Liver (tissue), 9 donors: Measurements from ENCODE around the gene N4BP3. TPM values are rescaled to one million over a fixed set of nuclear protein-coding genes. Genes with fewer than 3 reads are reported as not detected.

ENCODE experiments used
- DNase-seq: peaks from one replicate; pipeline ENCODE4 v3.0.0-alpha.2; 2017; ENCODE audit warnings: low spot score
- H3K27ac ChIP-seq, 2 donors: one replicate each; pipeline ENCODE4 v1.7.0; 2013; ENCODE audit warnings: inconsistent platforms in 2 of 2, low read length in 2 of 2, control low read depth in 1 of 2, low read depth in 1 of 2, mild to moderate bottlenecking in 1 of 2
- H3K27me3 ChIP-seq, 4 donors: one replicate each; pipeline versions ENCODE4 v1.6.1 to v1.7.0; 2013; ENCODE audit warnings: low read length in 3 of 4, inconsistent platforms in 1 of 4, mild to moderate bottlenecking in 1 of 4, moderate library complexity in 1 of 4; ENCODE audit not compliant: control insufficient read depth in 4 of 4, insufficient read depth in 4 of 4
- H3K36me3 ChIP-seq, 4 donors: one replicate each; pipeline versions ENCODE4 v1.6.1 to v1.7.0; 2013; ENCODE audit warnings: low read length in 3 of 4, mild to moderate bottlenecking in 3 of 4, low read depth in 1 of 4, moderate library complexity in 1 of 4; ENCODE audit not compliant: control insufficient read depth in 4 of 4, insufficient read depth in 3 of 4
- H3K4me1 ChIP-seq, 4 donors: one replicate each; pipeline versions ENCODE4 v1.6.1 to v1.7.0; 2013; ENCODE audit warnings: low read length in 3 of 4, mild to moderate bottlenecking in 3 of 4, moderate library complexity in 1 of 4; ENCODE audit not compliant: control insufficient read depth in 4 of 4, insufficient read depth in 4 of 4
- H3K4me3 ChIP-seq, 3 donors: one replicate each; pipeline versions ENCODE4 v1.6.1 to v1.7.0; 2013; ENCODE audit warnings: low read length in 3 of 3, control low read depth in 1 of 3, low read depth in 1 of 3, mild to moderate bottlenecking in 1 of 3
- H3K9ac ChIP-seq, 2 donors: one replicate each; pipeline ENCODE4 v1.7.0; 2013; ENCODE audit warnings: low read length in 2 of 2, mild to moderate bottlenecking in 2 of 2, moderate library complexity in 2 of 2, control low read depth in 1 of 2, low read depth in 1 of 2
- H3K9me3 ChIP-seq, 4 donors: one replicate each; pipeline versions ENCODE4 v1.6.1 to v1.7.0; 2013; ENCODE audit warnings: low read length in 3 of 4; ENCODE audit not compliant: control insufficient read depth in 4 of 4
- CTCF ChIP-seq: fragments of 150-350 bp; IDR thresholded peaks from 2 replicates; pipeline ENCODE4 v1.5.1; 2017; ENCODE audit warnings: improper control_type of control experiment, low read depth, low read length; ENCODE audit not compliant: missing input control
- EGR1 ChIP-seq, 2 donors: IDR thresholded peaks; 2 replicates each; pipeline ENCODE4 v1.6.1; 2016 to 2018; ENCODE audit warnings: antibody characterized with exemption in 2 of 2, low read depth in 2 of 2
- FOXA1 ChIP-seq: IDR thresholded peaks from 2 replicates; pipeline ENCODE4 v1.6.1; 2016; ENCODE audit warnings: antibody characterized with exemption
- FOXA2 ChIP-seq: IDR thresholded peaks from 2 replicates; pipeline ENCODE4 v1.6.1; 2016; ENCODE audit warnings: antibody characterized with exemption
- GABPA ChIP-seq, 2 donors: IDR thresholded peaks in 1 of 2; conservative IDR thresholded peaks in 1 of 2; 2 replicates each; pipeline ENCODE4 v1.6.1; 2016; ENCODE audit warnings: antibody characterized with exemption in 2 of 2, mild to moderate bottlenecking in 1 of 2, moderate library complexity in 1 of 2
- HNF4A ChIP-seq, 2 donors: conservative IDR thresholded peaks; 2 replicates each; pipeline ENCODE4 v1.6.1; 2016; ENCODE audit warnings: antibody characterized with exemption in 2 of 2, mild to moderate bottlenecking in 2 of 2
- HNF4G ChIP-seq: IDR thresholded peaks from 2 replicates; pipeline ENCODE4 v1.6.1; 2016; ENCODE audit warnings: antibody characterized with exemption
- JUND ChIP-seq, 2 donors: IDR thresholded peaks; 2 replicates each; pipeline ENCODE4 v1.6.1; 2016; ENCODE audit warnings: antibody characterized with exemption in 2 of 2
- NR2F2 ChIP-seq: IDR thresholded peaks from 2 replicates; pipeline ENCODE4 v1.6.1; 2016; ENCODE audit warnings: antibody characterized with exemption
- RAD21 ChIP-seq, 2 donors: IDR thresholded peaks; 2 replicates each; pipeline ENCODE4 v1.6.1; 2016; ENCODE audit warnings: antibody characterized with exemption in 2 of 2, mild to moderate bottlenecking in 2 of 2
- REST ChIP-seq: IDR thresholded peaks from 2 replicates; pipeline ENCODE4 v1.6.1; 2016; ENCODE audit warnings: antibody characterized with exemption, mild to moderate bottlenecking
- SP1 ChIP-seq: IDR thresholded peaks from 2 replicates; pipeline ENCODE4 v1.6.1; 2018; ENCODE audit warnings: antibody characterized with exemption, mild to moderate bottlenecking
- TAF1 ChIP-seq: conservative IDR thresholded peaks from 2 replicates; pipeline ENCODE4 v1.6.1; 2016; ENCODE audit warnings: antibody characterized with exemption, mild to moderate bottlenecking
- YY1 ChIP-seq: IDR thresholded peaks from 2 replicates; pipeline ENCODE4 v1.6.1; 2016; ENCODE audit warnings: antibody characterized with exemption, mild to moderate bottlenecking
- ZBTB33 ChIP-seq: IDR thresholded peaks from 2 replicates; pipeline ENCODE4 v1.6.1; 2016; ENCODE audit warnings: antibody characterized with exemption
- WGBS: extraction: QIAGEN DNeasy Blood & Tissue Kit; methylation state at CpG from one replicate; pipeline ENCODE4 v1.1.7; 2013; 5-methylcytosine and 5-hydroxymethylcytosine counted together
- polyA plus RNA-seq, 2 donors: library from polyadenylated mRNA; stranded (reverse) in 1 of 2; unstranded in 1 of 2; fragments of 200-250 nt in 1 of 2; fragments of >200 nt in 1 of 2; fragmentation: Nextera tagmentation in 1 of 2; extraction: Ambion mirVana in 1 of 2; gene quantifications; one replicate each; pipeline versions ENCODE4 v1.2.1 to v1.2.3, GENCODE V29; 2013 to 2015
- total RNA-seq, 2 donors: library from RNA; depleted of rRNA; stranded (reverse); fragments of >200 nt; gene quantifications; one replicate each; pipeline ENCODE4 v1.2.3, GENCODE V29; 2014
- TF ChIP-seq, protein P1 (sequence below): IDR thresholded peaks from 2 replicates; pipeline ENCODE4 v1.6.1; 2016; ENCODE audit warnings: antibody characterized with exemption
- TF ChIP-seq, protein P2 (sequence below): IDR thresholded peaks from 2 replicates; pipeline ENCODE4 v1.6.1; 2016; ENCODE audit warnings: antibody characterized with exemption
- donor health status: healthy.
- donor health status: healthy.
- donor health status: healthy.
- donor health status: healthy.
- donor health status: healthy.

N4BP3 gene
- total and polyA plus RNA-seq, 4 donors: 0.06 to 0.28 (median 0.08) TPM; not detected in 1

DNA sequence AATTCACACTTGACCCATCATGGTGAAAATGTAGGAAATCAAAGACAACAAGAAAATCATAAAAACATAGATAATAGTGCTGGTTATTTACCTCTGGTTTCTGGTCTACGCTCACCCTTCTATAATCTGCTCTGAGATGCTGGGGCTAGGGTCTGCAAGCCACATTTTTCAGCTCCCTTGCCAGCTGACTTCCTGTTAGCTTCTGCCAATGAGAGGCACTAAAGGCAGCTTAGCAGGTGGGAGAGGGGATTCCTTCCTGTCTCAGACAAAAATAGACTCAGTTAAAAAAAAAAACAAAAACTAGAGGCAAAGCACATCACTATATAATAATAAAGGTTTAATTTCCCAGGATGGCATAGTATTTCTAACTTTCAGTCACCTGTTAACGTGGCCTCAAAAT, 20.2 kb upstream of the N4BP3 start:
- Histone ChIP-seq H3K4me1 (no peaks in the 10 kb centered on the region), H3K4me3 (no peak overlapping the region), H3K36me3 (no peaks in the 10 kb centered on the region), H3K27me3 (no peaks in the 10 kb centered on the region), H3K27ac (no peak overlapping the region), H3K9ac (no peak overlapping the region), H3K9me3 (no peaks in the 10 kb centered on the region)
- WGBS: 81% methylated on average over 2 of the region's 2 CpGs
- DNase-seq: no peak
- TF ChIP-seq NR2F2: no peak
- no peak for TF ChIP-seq HNF4A (conservative IDR thresholded peaks at IDR 0.05)
- TF ChIP-seq, protein P1, sequence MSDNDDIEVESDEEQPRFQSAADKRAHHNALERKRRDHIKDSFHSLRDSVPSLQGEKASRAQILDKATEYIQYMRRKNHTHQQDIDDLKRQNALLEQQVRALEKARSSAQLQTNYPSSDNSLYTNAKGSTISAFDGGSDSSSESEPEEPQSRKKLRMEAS: no peak
- no peak for TF ChIP-seq HNF4G
- TF ChIP-seq RAD21 (IDR thresholded peaks at IDR 0.05): no peak
- no peak for TF ChIP-seq EGR1 (IDR thresholded peaks at IDR 0.05; ENCODE audit: low read depth in 2 of 2)
- TF ChIP-seq, protein P2, sequence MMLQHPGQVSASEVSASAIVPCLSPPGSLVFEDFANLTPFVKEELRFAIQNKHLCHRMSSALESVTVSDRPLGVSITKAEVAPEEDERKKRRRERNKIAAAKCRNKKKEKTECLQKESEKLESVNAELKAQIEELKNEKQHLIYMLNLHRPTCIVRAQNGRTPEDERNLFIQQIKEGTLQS: no peak
- TF ChIP-seq YY1: no peak
- TF ChIP-seq JUND (IDR thresholded peaks at IDR 0.05): no peak
- TF ChIP-seq REST: no peak
- no peak for TF ChIP-seq FOXA2
- TF ChIP-seq TAF1: no peak
- no peak for TF ChIP-seq FOXA1
- no peak for TF ChIP-seq GABPA (IDR thresholded peaks at IDR 0.05 in 1 of 2, conservative IDR thresholded peaks at IDR 0.05 in 1 of 2)
- TF ChIP-seq CTCF: no peak
- no peak for TF ChIP-seq SP1
- TF ChIP-seq ZBTB33: no peak

- Histone ChIP-seq H3K27me3 (no peaks in the 10 kb centered on the region), H3K9me3 (no peaks in the 10 kb centered on the region), H3K4me1 (no peaks in the 10 kb centered on the region), H3K9ac (no peak overlapping the region), H3K27ac (no peak overlapping the region), H3K4me3 (no peak overlapping the region), H3K36me3 (no peaks in the 10 kb centered on the region)
- DNase-seq: no peak
- 80% methylated on average over 9 of the region's 9 CpGs for WGBS
- no peak for TF ChIP-seq CTCF
- no peak for TF ChIP-seq HNF4A (conservative IDR thresholded peaks at IDR 0.05)
These were observed 19.0 kb upstream of the N4BP3 start for GRCh38 chr5:178094345-178094744.
